Adipose tissue (tissue), 3 donors: ENCODE data around the gene UBQLN4. TPM values are rescaled to one million over a fixed set of nuclear protein-coding genes. Genes with fewer than 3 reads are reported as not detected.

Experiments
- H3K27ac ChIP-seq: one replicate; pipeline ENCODE4 v1.5.1; 2013; ENCODE audit warnings: low read depth, low read length
- WGBS, 3 donors: extraction: QIAGEN DNeasy Blood & Tissue Kit; methylation state at CpG; one replicate each; pipeline ENCODE4 v1.1.7; 2013; 5-methylcytosine and 5-hydroxymethylcytosine counted together
- polyA plus RNA-seq, 3 donors: library from polyadenylated mRNA; stranded (reverse); fragments of 200-250 nt; gene quantifications; one replicate each; pipeline ENCODE4 v1.2.3, GENCODE V29; 2013
- donor health status: healthy with polysubstance abuse.
- donor health status: Bipolar disorder and iron deficiency.
- donor health status: healthy.

Gene UBQLN4
- polyA plus RNA-seq: 10 to 100 TPM; 14.5 to 18.9 (median 18.8) TPM

- 1% methylated on average over 31 to 41 of the region's 49 CpGs for WGBS, 3 donors
- H3K27ac ChIP-seq: peak within 1 kb of the TSS; percentile 38
Observed at GRCh38 chr1:156053768-156054499, at the start of gene UBQLN4. Gene UBQLN4 (minus strand): TSS chr1:156053798. CDS start chr1:156053701, 97 bp downstream.

GRCh38 chr1:156102633-156103511, 49.3 kb upstream of the UBQLN4 start:
- H3K27ac ChIP-seq: peak overlapping the region; percentile 29
- 47 to 64% (median 49%) methylated on average over 16 of the region's 16 CpGs for WGBS, 3 donors

DNA sequence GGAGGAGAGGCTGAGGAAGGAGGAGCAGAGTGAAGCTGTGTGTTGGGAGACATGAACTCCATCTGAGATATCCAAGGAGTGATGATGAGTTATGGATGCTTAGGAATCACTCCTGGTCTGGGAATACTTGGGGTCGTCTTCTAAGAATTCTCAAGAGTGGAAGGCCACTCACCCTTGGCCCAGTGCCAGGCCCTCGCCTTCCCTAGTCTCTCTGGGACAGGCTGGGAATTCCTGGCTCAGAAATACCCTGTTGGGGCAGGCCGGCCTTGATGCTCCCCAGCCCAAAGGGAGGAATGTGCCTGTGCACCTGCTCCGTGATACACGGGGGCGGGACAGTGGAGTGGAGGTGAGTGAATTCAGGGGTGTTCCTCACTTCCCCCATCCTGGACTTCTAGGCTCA, 48.3 kb upstream of the UBQLN4 start:
- H3K27ac ChIP-seq: no peak overlapping the region
- 64 to 75% (median 64%) methylated on average over 6 of the region's 6 CpGs for WGBS, 3 donors

DNA sequence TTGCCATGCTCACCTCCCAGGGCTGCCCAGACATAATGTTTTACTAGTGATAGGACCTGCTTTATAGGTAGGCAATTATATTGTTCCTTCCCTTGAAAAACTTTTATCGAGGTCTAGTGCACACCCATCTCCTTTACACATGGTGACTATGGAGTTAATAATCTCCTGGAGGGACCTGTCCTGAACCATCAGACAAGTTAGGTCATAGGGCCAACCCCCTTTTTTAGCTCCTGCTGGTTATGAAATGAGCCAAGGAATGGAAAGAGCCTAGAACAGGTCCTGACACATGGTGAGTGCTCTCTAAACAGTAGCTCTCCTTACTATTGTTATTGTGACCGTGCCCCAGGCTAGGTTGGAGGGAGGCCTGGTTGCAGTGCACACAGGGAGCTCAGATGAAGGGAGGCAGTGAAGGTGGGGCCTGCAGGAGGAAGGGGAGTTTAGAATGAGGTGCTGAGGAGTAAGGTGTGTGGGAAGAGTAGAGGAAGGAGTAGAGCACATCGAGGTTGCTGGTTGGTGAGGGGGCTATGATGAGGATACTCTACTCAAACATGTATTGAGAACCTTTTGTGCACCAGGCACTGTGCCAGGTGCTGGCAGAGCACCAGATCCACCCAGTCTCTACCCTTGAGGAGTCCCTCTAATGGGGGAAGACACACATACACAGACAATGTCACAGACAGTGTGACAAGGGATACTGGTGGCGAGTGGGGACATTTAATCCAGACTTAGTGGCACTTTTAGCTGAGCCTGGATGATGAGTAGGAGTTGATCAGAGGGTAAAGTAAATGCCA, 46.8 kb upstream of the UBQLN4 start:
- 62 to 74% (median 70%) methylated on average over 4 of the region's 4 CpGs for WGBS, 3 donors

DNA sequence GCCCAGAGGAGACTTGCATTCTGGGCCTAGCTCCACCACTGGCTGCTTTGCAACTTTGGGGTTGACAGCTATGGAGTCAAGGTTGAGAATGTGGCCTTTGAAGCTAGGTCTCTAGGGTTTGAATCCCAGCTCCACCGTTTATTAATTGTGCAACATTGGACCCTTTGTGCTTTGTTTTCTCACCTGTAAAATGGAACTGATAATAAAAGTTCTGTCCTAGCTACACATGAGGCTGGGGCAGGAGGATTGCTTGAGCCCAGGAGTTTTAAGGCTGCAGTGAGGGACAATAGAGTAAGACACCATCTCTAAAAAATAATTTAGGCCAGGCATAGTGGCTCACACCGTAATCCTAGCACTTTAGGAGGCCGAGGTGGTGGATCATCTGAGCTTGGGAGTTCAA, 45.7 kb upstream of the UBQLN4 start:
- no peak overlapping the region for H3K27ac ChIP-seq
- 73 to 82% (median 81%) methylated on average over 3 of the region's 3 CpGs for WGBS, 3 donors

More for the DNA sequence above, 46.8 kb upstream of the UBQLN4 start:
- H3K27ac ChIP-seq: no peak overlapping the region

- WGBS, 3 donors: 75 to 89% (median 80%) methylated on average over 2 of the region's 2 CpGs
- H3K27ac ChIP-seq: no peak overlapping the region
Observed at GRCh38 chr1:156098784-156099183, 45.2 kb upstream of the UBQLN4 start.

GRCh38 chr1:156097499-156098178, 44.0 kb upstream of the UBQLN4 start:
- WGBS, 3 donors: 80 to 90% (median 87%) methylated on average over 9 of the region's 9 CpGs

GRCh38 chr1:156096640-156097391, 43.2 kb upstream of the UBQLN4 start:
- H3K27ac ChIP-seq: peak overlapping the region; percentile 53
- WGBS, 3 donors: 6 to 22% (median 8%) methylated on average over 14 of the region's 14 CpGs

More at GRCh38 chr1:156097499-156098178, 44.0 kb upstream of the UBQLN4 start:
- peak overlapping the region; percentile 40 for H3K27ac ChIP-seq

- H3K27ac ChIP-seq: no peak overlapping the region
- 72 to 88% (median 74%) methylated on average over 3 of the region's 3 CpGs for WGBS, 3 donors
Observed at GRCh38 chr1:156095906-156096508, 42.4 kb upstream of the UBQLN4 start.

DNA sequence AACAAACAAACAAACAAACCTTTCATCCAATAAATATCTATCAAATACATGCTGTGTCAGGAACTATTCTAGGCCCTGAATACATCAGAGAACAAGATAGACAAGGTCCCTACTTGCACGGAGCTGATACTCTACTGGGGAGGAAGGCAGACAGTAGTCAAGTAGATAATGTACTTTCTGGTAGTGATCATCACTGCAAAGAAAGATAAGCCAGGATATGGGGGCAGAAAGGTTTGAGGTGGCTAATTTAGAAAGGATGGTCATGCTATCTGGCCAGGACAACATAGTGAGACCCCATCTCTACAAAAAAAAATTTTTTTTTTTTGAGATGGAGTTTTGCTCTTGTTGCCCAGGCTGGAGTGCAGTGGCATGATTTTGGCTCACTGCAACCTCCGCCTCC, 38.0 kb upstream of the UBQLN4 start:
- no peak overlapping the region for H3K27ac ChIP-seq
- 71 to 75% (median 74%) methylated on average over 2 of the region's 2 CpGs for WGBS, 3 donors

- 29 to 39% (median 38%) methylated on average over 14 of the region's 14 CpGs for WGBS, 3 donors
- H3K27ac ChIP-seq: no peak overlapping the region
Observed at GRCh38 chr1:156090840-156091188, 37.2 kb upstream of the UBQLN4 start.

GRCh38 chr1:156090138-156090839, 36.7 kb upstream of the UBQLN4 start:
- WGBS, 3 donors: 28 to 40% (median 28%) methylated on average over 5 of the region's 5 CpGs
- no peak overlapping the region for H3K27ac ChIP-seq

GRCh38 chr1:156089704-156090103, 36.1 kb upstream of the UBQLN4 start:
- no peak overlapping the region for H3K27ac ChIP-seq
- 57 to 64% (median 63%) methylated on average over 6 of the region's 6 CpGs for WGBS, 3 donors

DNA sequence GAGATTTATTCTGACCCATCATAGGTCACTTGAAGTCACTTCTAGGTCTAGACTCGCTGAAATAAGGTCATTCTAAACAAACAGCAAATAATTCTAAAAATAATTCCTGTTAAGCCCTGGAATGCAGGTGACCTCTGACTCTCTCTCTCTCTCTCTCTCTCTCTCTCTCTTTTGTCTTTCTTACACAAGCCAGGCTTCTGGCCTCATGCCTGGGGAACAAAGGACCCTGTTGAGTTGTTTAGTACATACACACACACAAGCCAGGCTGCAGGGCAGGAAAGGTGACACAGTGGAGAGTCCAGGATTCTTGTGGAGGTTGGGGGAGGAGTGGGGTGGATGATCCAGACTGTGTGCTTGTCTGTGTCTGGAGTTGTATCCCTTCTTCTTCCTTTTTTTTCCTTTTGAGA, 32.7 kb upstream of the UBQLN4 start:
- WGBS, 3 donors: 8 to 56% (median 49%) methylated on average over 1 of the region's 1 CpG
- no peak overlapping the region for H3K27ac ChIP-seq

DNA sequence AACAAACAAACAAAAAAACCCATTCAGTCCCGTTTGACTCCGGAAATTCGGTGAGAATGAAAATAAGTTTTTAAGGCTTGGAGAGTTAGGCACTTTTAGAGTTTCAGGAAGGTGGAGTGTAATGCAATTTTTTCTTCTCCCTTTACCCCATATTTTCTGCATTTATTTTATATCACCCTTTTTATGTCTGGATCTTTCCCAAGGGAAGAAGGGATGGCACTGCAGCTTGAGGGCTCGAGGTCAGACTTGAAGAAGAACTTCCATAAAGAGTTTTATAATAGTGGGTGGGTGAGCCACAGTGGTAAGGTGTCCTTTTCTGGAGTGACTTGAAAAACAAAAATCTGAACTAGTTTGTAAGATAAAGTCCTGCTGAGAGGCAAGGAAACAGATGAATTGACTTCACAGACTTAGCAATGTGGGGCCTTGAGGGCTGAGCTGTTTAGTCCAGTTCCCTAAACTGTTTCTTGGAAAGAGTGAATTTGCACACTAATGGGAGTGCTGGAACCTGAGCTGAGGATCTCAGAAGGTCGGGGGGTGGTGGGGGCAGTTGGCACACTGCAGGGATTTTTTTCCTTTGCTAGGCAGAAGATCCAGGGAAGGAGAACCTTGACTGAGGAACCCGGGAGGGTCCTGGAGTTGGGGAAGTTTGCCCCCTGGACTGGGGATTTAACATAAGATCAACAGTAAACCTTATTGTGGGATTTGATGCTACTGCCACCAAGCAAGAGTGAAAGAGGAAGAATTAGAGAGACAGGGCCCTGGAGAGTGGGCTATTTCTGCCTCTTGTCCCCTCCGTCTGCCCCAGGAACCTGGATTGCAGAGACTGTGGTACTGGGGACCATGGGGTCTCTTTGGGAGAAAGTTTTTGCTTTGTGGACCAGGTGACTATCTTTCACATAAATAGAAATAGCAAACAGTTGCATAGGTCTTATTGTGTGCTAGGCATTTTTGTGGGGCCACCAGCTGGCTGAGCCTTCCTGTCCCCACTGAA, 30.5 kb upstream of the UBQLN4 start:
- WGBS, 3 donors: 58 to 70% (median 67%) methylated on average over 7 of the region's 7 CpGs
- no peak overlapping the region for H3K27ac ChIP-seq
